Measurements from ENCODE around the gene TAF5L. TPM values are rescaled to one million over a fixed set of nuclear protein-coding genes. Genes with fewer than 3 reads are reported as not detected.

TAF5L gene
- total and polyA plus RNA-seq, 4 donors = 7.7 to 24.3 (median 14.8) TPM

DNA sequence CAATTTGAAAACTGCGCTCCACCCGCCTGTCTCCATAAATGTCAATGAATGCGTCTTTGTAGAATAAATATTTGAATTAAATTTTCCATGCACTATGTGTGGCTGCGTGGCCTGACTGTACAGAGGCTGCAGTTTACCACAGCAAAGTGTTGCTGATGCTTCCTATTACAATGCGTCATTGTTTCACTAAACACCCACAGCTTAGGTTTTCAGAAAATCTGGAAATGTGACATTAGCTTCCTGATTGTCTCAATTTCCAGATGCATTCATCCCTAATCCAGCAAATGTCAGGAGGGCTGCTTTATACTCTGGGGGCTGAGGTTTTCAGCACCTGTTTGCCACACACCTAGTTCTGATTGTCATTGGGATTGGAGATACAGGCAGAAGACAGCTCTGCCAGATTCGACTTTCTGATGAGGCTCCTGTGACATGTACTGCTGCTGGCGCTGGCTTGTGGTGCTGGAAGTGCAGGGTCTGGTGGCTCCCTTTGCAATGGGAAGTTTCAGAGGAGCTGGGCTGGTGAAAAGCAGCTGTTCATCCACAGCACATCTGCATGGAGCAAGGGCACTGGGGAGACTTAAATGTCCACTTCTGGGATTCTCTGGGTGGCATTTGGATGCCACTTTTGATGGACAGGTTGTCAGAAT is 40.1 kb upstream of the TAF5L start:
- 89 to 92% methylated on average over 7 of the region's 7 CpGs for WGBS, 2 donors
- Histone ChIP-seq H3K36me3 (ENCODE audit: control insufficient read depth in 4 of 4, insufficient read depth in 4 of 4, low read length in 4 of 4) (peaks cover 0 to 2% (median 0%) of the 10 kb centered on the region in 4 donors), H3K27ac (ENCODE audit: low read depth in 1 of 2, low read length in 1 of 2) (no peak overlapping the region), H3K9me3 (ENCODE audit: control insufficient read depth in 4 of 4, insufficient read depth in 3 of 4, low read length in 3 of 4) (no peaks in the 10 kb centered on the region), H3K4me1 (ENCODE audit: control insufficient read depth in 5 of 5, insufficient read depth in 5 of 5, low read length in 5 of 5) (peaks cover 0 to 11% (median 0%) of the 10 kb centered on the region in 5 donors), H3K27me3 (ENCODE audit: control insufficient read depth in 3 of 3, insufficient read depth in 3 of 3, low read length in 2 of 3) (no peaks in the 10 kb centered on the region), H3K9ac (ENCODE audit: insufficient read depth in 1 of 2, low read length in 2 of 2) (no peak overlapping the region), H3K4me3 (no peak overlapping the region)
- TF ChIP-seq, protein P1, sequence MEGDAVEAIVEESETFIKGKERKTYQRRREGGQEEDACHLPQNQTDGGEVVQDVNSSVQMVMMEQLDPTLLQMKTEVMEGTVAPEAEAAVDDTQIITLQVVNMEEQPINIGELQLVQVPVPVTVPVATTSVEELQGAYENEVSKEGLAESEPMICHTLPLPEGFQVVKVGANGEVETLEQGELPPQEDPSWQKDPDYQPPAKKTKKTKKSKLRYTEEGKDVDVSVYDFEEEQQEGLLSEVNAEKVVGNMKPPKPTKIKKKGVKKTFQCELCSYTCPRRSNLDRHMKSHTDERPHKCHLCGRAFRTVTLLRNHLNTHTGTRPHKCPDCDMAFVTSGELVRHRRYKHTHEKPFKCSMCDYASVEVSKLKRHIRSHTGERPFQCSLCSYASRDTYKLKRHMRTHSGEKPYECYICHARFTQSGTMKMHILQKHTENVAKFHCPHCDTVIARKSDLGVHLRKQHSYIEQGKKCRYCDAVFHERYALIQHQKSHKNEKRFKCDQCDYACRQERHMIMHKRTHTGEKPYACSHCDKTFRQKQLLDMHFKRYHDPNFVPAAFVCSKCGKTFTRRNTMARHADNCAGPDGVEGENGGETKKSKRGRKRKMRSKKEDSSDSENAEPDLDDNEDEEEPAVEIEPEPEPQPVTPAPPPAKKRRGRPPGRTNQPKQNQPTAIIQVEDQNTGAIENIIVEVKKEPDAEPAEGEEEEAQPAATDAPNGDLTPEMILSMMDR (IDR thresholded peaks at IDR 0.05; ENCODE audit: control extremely low read depth, extremely low read depth) = no peak
- no peak for ATAC-seq (ENCODE audit: insufficient read depth, low FRiP score)
- no peak for DNase-seq

DNA sequence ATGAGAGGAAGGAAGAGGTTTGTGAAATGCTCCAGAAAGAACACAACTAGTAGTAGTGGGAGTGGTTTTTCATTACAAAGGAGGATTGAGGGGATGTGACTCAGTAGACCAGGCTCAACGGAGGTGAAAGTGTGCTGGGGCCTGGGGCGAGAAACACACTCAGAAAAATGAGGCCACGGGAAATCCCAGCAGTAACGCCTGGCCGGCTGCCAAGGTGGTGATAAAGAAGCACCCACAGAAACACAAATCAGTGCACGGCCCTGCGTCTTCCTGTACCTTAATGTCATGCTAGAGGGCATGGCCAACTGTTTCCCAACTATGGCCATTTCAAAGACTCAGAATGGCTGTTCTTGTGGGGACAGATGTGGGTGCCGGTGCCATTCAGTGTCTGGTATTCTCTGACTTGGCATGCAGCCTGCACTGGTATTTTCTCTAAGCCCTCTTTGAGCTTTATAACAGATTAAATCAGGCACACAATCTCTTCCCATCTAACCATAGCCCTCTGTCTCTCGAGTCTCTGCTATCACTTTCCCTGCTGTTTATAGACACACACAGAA is 38.3 kb upstream of the TAF5L start:
- Histone ChIP-seq H3K36me3 (ENCODE audit: control insufficient read depth in 4 of 4, insufficient read depth in 4 of 4, low read length in 4 of 4) (peaks cover 0 to 6% (median 3%) of the 10 kb centered on the region in 4 donors), H3K4me3 (no peak overlapping the region), H3K9me3 (ENCODE audit: control insufficient read depth in 4 of 4, insufficient read depth in 3 of 4, low read length in 3 of 4) (no peaks in the 10 kb centered on the region), H3K27me3 (ENCODE audit: control insufficient read depth in 3 of 3, insufficient read depth in 3 of 3, low read length in 2 of 3) (no peaks in the 10 kb centered on the region), H3K9ac (ENCODE audit: insufficient read depth in 1 of 2, low read length in 2 of 2) (no peak overlapping the region), H3K4me1 (ENCODE audit: control insufficient read depth in 5 of 5, insufficient read depth in 5 of 5, low read length in 5 of 5) (peaks cover 0 to 11% (median 0%) of the 10 kb centered on the region in 5 donors), H3K27ac (ENCODE audit: low read depth in 1 of 2, low read length in 1 of 2) (no peak overlapping the region)
- WGBS, 2 donors = 44 to 62% methylated on average over 9 of the region's 9 CpGs
- ATAC-seq (ENCODE audit: insufficient read depth, low FRiP score) (no peak), DNase-seq (peak in 2 of 3 donors; percentile 6 to 11)
- TF ChIP-seq, protein P1 (IDR thresholded peaks at IDR 0.05; ENCODE audit: control extremely low read depth, extremely low read depth) = no peak

DNA sequence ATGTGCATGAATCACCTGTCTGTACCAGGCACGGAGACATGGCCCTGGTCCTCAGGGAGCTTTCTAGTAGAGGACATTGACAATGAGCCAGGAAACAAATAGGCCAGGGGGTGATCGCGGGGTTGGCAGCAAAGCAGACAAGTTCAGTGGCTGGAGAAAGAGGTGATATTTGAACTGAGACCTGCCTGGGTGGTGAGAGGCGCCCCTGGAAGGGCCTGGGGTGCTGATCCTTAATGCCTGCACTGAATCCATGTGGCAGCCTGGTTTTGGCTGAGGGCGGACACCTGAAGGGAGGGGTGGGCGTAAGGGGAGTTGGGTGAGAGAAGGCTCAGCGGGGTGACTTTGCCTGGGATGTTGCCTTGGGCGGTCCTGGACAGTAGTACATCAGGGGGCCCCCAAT is 36.0 kb upstream of the TAF5L start:
- DNase-seq (no peak), ATAC-seq (ENCODE audit: insufficient read depth, low FRiP score) (no peak)
- peaks cover 0 to 10% (median 6%) of the 10 kb centered on the region in 4 donors for H3K36me3 ChIP-seq (ENCODE audit: control insufficient read depth in 4 of 4, insufficient read depth in 4 of 4, low read length in 4 of 4)
- TF ChIP-seq, protein P1 (IDR thresholded peaks at IDR 0.05; ENCODE audit: control extremely low read depth, extremely low read depth) = no peak
- no peaks in the 10 kb centered on the region for H3K9me3 ChIP-seq (ENCODE audit: control insufficient read depth in 4 of 4, insufficient read depth in 3 of 4, low read length in 3 of 4)
- no peak overlapping the region for H3K27ac ChIP-seq (ENCODE audit: low read depth in 1 of 2, low read length in 1 of 2)
- no peak overlapping the region for H3K9ac ChIP-seq (ENCODE audit: insufficient read depth in 1 of 2, low read length in 2 of 2)
- WGBS, 2 donors = 93 to 94% methylated on average over 8 of the region's 8 CpGs
- no peak overlapping the region for H3K4me3 ChIP-seq
- no peaks in the 10 kb centered on the region for H3K27me3 ChIP-seq (ENCODE audit: control insufficient read depth in 3 of 3, insufficient read depth in 3 of 3, low read length in 2 of 3)
- peaks cover 0 to 11% (median 0%) of the 10 kb centered on the region in 5 donors for H3K4me1 ChIP-seq (ENCODE audit: control insufficient read depth in 5 of 5, insufficient read depth in 5 of 5, low read length in 5 of 5)
